Neural cell (in vitro differentiated cells): ENCODE data around the gene DLG2.

Experiments used
- CTCF ChIP-seq: fragments of 450-650 bp; IDR thresholded peaks from 2 replicates; pipeline ENCODE4 v1.5.1; 2014; ENCODE audit warnings: antibody characterized with exemption, mild to moderate bottlenecking, moderate library complexity; ENCODE audit not compliant: poor library complexity, severe bottlenecking
- RAD21 ChIP-seq: fragments of 450-650 bp; conservative IDR thresholded peaks from 2 replicates; pipeline ENCODE4 v1.6.1; 2014; ENCODE audit warnings: antibody characterized with exemption, mild to moderate bottlenecking, moderate library complexity

- TF ChIP-seq CTCF = no peak
- no peak for TF ChIP-seq RAD21
These were observed 1803.6 kb downstream of the DLG2 start for GRCh38 chr11:83823461-83824025.
